Skeletal muscle tissue (tissue), 4 donors: ENCODE measurements around the gene TELO2. TPM values are rescaled to one million over a fixed set of nuclear protein-coding genes. Genes with fewer than 3 reads are reported as not detected.

Source experiments
- H3K27ac ChIP-seq: one replicate; pipeline ENCODE4 v1.7.0; 2013; ENCODE audit warnings: mild to moderate bottlenecking, low read depth, low read length, inconsistent platforms
- H3K27me3 ChIP-seq, 3 donors: one replicate each; pipeline ENCODE4 v1.7.0; 2013; ENCODE audit warnings: low read length in 3 of 3; ENCODE audit not compliant: control insufficient read depth in 3 of 3, insufficient read depth in 3 of 3
- H3K36me3 ChIP-seq, 3 donors: one replicate each; pipeline ENCODE4 v1.7.0; 2013; ENCODE audit warnings: low read length in 3 of 3; ENCODE audit not compliant: control insufficient read depth in 3 of 3, insufficient read depth in 3 of 3
- H3K4me1 ChIP-seq, 3 donors: one replicate each; pipeline ENCODE4 v1.7.0; 2013; ENCODE audit warnings: low read length in 3 of 3, mild to moderate bottlenecking in 3 of 3; ENCODE audit not compliant: control insufficient read depth in 3 of 3, insufficient read depth in 3 of 3
- H3K4me3 ChIP-seq, 3 donors: one replicate each; pipeline ENCODE4 v1.7.0; 2013; ENCODE audit warnings: low read length in 3 of 3
- H3K9ac ChIP-seq, 3 donors: one replicate each; pipeline ENCODE4 v1.7.0; 2013; ENCODE audit warnings: low read length in 3 of 3, mild to moderate bottlenecking in 3 of 3, moderate library complexity in 2 of 3, low read depth in 1 of 3
- H3K9me3 ChIP-seq, 3 donors: one replicate each; pipeline ENCODE4 v1.7.0; 2013; ENCODE audit warnings: low read length in 3 of 3; ENCODE audit not compliant: control insufficient read depth in 3 of 3
- total RNA-seq: library from RNA; depleted of rRNA; stranded (reverse); fragments of >200 nt; gene quantifications from one replicate; pipeline ENCODE4 v1.2.3, GENCODE V29; 2014
- donor health status: Osteomylitis.

Gene TELO2
- total RNA-seq, 1 donor from 2014 or later, result 11.0 TPM

GRCh38 chr16:1457489-1458245 is 35.5 kb upstream of the TELO2 start:
- Histone ChIP-seq H3K36me3 (peaks cover 61 to 62% (median 62%) of the 10 kb centered on the region in 3 donors), H3K9me3 (no peaks in the 10 kb centered on the region), H3K27me3 (no peaks in the 10 kb centered on the region), H3K9ac (no peak overlapping the region), H3K4me3 (no peak overlapping the region), H3K4me1 (no peaks in the 10 kb centered on the region), H3K27ac (no peak overlapping the region)

GRCh38 chr16:1458336-1458976 is 34.7 kb upstream of the TELO2 start:
- Histone ChIP-seq H3K36me3 (peaks cover 57 to 60% (median 57%) of the 10 kb centered on the region in 3 donors), H3K9me3 (no peaks in the 10 kb centered on the region), H3K4me3 (no peak overlapping the region), H3K4me1 (no peaks in the 10 kb centered on the region), H3K9ac (no peak overlapping the region), H3K27ac (no peak overlapping the region), H3K27me3 (no peaks in the 10 kb centered on the region)

- Histone ChIP-seq H3K4me3 (no peak overlapping the region), H3K9ac (no peak overlapping the region), H3K4me1 (no peaks in the 10 kb centered on the region), H3K36me3 (peaks cover 52 to 55% (median 52%) of the 10 kb centered on the region in 3 donors), H3K9me3 (no peaks in the 10 kb centered on the region), H3K27me3 (no peaks in the 10 kb centered on the region), H3K27ac (no peak overlapping the region)
These were observed 34.2 kb upstream of the TELO2 start for GRCh38 chr16:1458977-1459341.

GRCh38 chr16:1459967-1460366 is 33.2 kb upstream of the TELO2 start:
- Histone ChIP-seq H3K9me3 (no peaks in the 10 kb centered on the region), H3K4me1 (no peaks in the 10 kb centered on the region), H3K36me3 (peaks cover 44 to 49% (median 46%) of the 10 kb centered on the region in 3 donors), H3K4me3 (no peak overlapping the region), H3K27me3 (no peaks in the 10 kb centered on the region), H3K27ac (no peak overlapping the region), H3K9ac (no peak overlapping the region)

GRCh38 chr16:1460602-1461138 is 32.5 kb upstream of the TELO2 start:
- Histone ChIP-seq H3K4me1 (no peaks in the 10 kb centered on the region), H3K4me3 (no peak overlapping the region), H3K9me3 (no peaks in the 10 kb centered on the region), H3K9ac (no peak overlapping the region), H3K27me3 (no peaks in the 10 kb centered on the region), H3K36me3 (peaks cover 36 to 42% (median 41%) of the 10 kb centered on the region in 3 donors), H3K27ac (no peak overlapping the region)

- H3K4me1 ChIP-seq, result no peaks in the 10 kb centered on the region
- H3K4me3 ChIP-seq, result no peak overlapping the region
- H3K27ac ChIP-seq, result no peak overlapping the region
- H3K9ac ChIP-seq, result no peak overlapping the region
- H3K9me3 ChIP-seq, result no peaks in the 10 kb centered on the region
- peaks cover 32 to 37% (median 36%) of the 10 kb centered on the region in 3 donors for H3K36me3 ChIP-seq
- no peaks in the 10 kb centered on the region for H3K27me3 ChIP-seq
These were observed 32.0 kb upstream of the TELO2 start for GRCh38 chr16:1461146-1461545.

GRCh38 chr16:1464196-1464893 is 28.8 kb upstream of the TELO2 start:
- Histone ChIP-seq H3K27me3 (no peaks in the 10 kb centered on the region), H3K9ac (no peak overlapping the region), H3K4me3 (no peak overlapping the region), H3K9me3 (no peaks in the 10 kb centered on the region), H3K4me1 (peaks cover 0 to 5% (median 2%) of the 10 kb centered on the region in 3 donors), H3K27ac (no peak overlapping the region), H3K36me3 (peaks cover 13 to 26% (median 16%) of the 10 kb centered on the region in 3 donors)

GRCh38 chr16:1464894-1465566 is 28.1 kb upstream of the TELO2 start:
- H3K27me3 ChIP-seq, result no peaks in the 10 kb centered on the region
- H3K9me3 ChIP-seq, result no peaks in the 10 kb centered on the region
- no peak overlapping the region for H3K4me3 ChIP-seq
- peaks cover 13 to 23% (median 16%) of the 10 kb centered on the region in 3 donors for H3K36me3 ChIP-seq
- peaks cover 0 to 8% (median 2%) of the 10 kb centered on the region in 3 donors for H3K4me1 ChIP-seq
- H3K27ac ChIP-seq, result no peak overlapping the region
- no peak overlapping the region for H3K9ac ChIP-seq

- H3K36me3 ChIP-seq, result peaks cover 8 to 17% (median 11%) of the 10 kb centered on the region in 3 donors
- no peak overlapping the region for H3K9ac ChIP-seq
- no peak overlapping the region for H3K4me3 ChIP-seq
- no peak overlapping the region for H3K27ac ChIP-seq
- H3K9me3 ChIP-seq, result no peaks in the 10 kb centered on the region
- no peaks in the 10 kb centered on the region for H3K27me3 ChIP-seq
- peaks cover 2 to 11% (median 5%) of the 10 kb centered on the region in 3 donors for H3K4me1 ChIP-seq
These were observed 27.6 kb upstream of the TELO2 start for GRCh38 chr16:1465567-1465915.
